ENCODE results near the gene PLXNA4.

The PLXNA4 gene

GRCh38 chr7:132276976-132277725 is 299.1 kb downstream of the PLXNA4 start:
- Histone ChIP-seq H3K27ac (ENCODE audit: low read depth, low read length) (no peak overlapping the region), H3K4me1 (ENCODE audit: control insufficient read depth, low read length) (no peaks in the 10 kb centered on the region), H3K36me3 (ENCODE audit: control insufficient read depth, low read length) (no peaks in the 10 kb centered on the region), H3F3A (ENCODE audit: control insufficient read depth, insufficient read depth) (no peaks in the 10 kb centered on the region), H3K27me3 (ENCODE audit: control insufficient read depth, low read length) (no peaks in the 10 kb centered on the region), H3K4me3 (ENCODE audit: low read length) (no peak overlapping the region), H4K20me1 (ENCODE audit: control insufficient read depth, insufficient read depth, low read depth, low read length) (no peaks in the 10 kb centered on the region), H3K9me3 (ENCODE audit: control insufficient read depth, insufficient read depth, low read length) (no peaks in the 10 kb centered on the region), H3K4me2 (ENCODE audit: low read length) (no peak overlapping the region), H3K9me2 (replicated peaks; ENCODE audit: control insufficient read depth, low read length) (no peaks in the 10 kb centered on the region), H3K79me2 (ENCODE audit: control insufficient read depth, low read length) (no peaks in the 10 kb centered on the region)
- TF ChIP-seq CTCF (IDR thresholded peaks at IDR 0.05; ENCODE audit: low read depth, low read length, poor library complexity, severe bottlenecking) (no peak), EZH2phosphoT487 (IDR thresholded peaks at IDR 0.05; ENCODE audit: borderline replicate concordance, low read length) (no peak)

DNA sequence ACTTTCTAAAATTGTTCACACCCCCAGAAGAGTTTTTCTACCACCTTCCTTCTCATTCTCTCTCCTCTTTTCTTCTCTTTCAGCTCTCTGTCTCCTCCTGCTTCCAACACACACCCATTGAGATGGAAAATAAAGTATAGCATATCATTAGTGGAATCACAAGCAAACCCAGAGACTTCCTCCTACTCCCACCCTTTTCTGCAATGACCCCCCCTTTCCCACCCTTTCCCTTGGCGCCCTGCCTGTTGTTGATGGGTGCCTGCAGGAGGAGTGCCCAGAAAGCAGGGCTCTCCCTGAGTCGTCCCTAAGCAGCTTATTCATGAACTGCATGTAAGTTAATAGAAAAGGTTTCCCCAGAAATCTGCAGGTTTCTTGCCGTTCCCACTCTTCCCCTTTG is 300.0 kb downstream of the PLXNA4 start:
- Histone ChIP-seq H3K27me3 (ENCODE audit: control insufficient read depth, low read length) (no peaks in the 10 kb centered on the region), H3K79me2 (ENCODE audit: control insufficient read depth, low read length) (no peaks in the 10 kb centered on the region), H3K9me3 (ENCODE audit: control insufficient read depth, insufficient read depth, low read length) (no peaks in the 10 kb centered on the region), H3K9me2 (replicated peaks; ENCODE audit: control insufficient read depth, low read length) (no peaks in the 10 kb centered on the region), H3K4me2 (ENCODE audit: low read length) (no peak overlapping the region), H3K4me1 (ENCODE audit: control insufficient read depth, low read length) (no peaks in the 10 kb centered on the region), H3K36me3 (ENCODE audit: control insufficient read depth, low read length) (no peaks in the 10 kb centered on the region), H4K20me1 (ENCODE audit: control insufficient read depth, insufficient read depth, low read depth, low read length) (no peaks in the 10 kb centered on the region), H3F3A (ENCODE audit: control insufficient read depth, insufficient read depth) (no peaks in the 10 kb centered on the region), H3K4me3 (ENCODE audit: low read length) (no peak overlapping the region), H3K27ac (ENCODE audit: low read depth, low read length) (no peak overlapping the region)
- TF ChIP-seq EZH2phosphoT487 (IDR thresholded peaks at IDR 0.05; ENCODE audit: borderline replicate concordance, low read length) = no peak
- no peak for TF ChIP-seq CTCF (IDR thresholded peaks at IDR 0.05; ENCODE audit: low read depth, low read length, poor library complexity, severe bottlenecking)

DNA sequence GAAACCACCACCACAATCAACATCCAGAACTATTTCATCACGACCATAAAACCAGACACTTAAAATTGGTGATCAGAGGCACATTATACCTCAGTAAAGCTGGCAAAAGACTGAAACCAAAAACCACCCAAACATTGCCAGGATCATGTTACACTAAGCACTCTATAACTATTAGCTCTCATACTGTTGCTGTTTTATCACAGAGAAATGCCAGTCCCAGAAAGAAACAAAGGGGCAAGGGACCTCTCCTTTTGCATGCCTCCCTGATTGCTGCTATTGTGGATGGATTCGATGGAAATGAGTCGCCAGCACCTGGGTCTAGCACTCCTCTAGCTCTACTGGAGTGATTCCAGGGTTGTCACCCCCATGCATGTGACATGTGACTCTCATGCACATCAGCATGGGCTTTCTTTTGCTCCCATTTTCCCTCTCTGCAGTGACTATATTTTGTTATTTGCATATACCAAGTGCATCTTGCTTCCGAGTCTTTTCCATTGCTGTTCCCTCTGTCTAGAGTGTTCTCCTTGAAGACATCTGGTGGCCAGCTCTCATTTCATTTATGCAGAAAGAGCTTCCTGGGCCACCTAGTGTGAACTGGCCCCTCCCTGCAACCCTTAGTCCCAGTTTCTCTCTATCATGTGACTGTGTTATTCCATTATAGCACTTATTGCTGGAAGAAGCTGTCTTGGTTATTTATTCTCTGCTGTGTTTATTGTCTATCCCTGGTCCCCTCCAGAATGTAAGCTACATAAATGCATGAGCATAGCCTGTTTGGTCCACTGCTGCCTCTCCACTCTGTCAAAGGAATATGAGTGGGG is 300.6 kb downstream of the PLXNA4 start:
- H3K9me3 ChIP-seq (ENCODE audit: control insufficient read depth, insufficient read depth, low read length) = no peaks in the 10 kb centered on the region
- no peak overlapping the region for H3K27ac ChIP-seq (ENCODE audit: low read depth, low read length)
- H3K4me2 ChIP-seq (ENCODE audit: low read length) = no peak overlapping the region
- no peaks in the 10 kb centered on the region for H3K79me2 ChIP-seq (ENCODE audit: control insufficient read depth, low read length)
- H3K4me1 ChIP-seq (ENCODE audit: control insufficient read depth, low read length) = no peaks in the 10 kb centered on the region
- no peaks in the 10 kb centered on the region for H3K9me2 ChIP-seq (replicated peaks; ENCODE audit: control insufficient read depth, low read length)
- H3F3A ChIP-seq (ENCODE audit: control insufficient read depth, insufficient read depth) = no peaks in the 10 kb centered on the region
- no peaks in the 10 kb centered on the region for H3K36me3 ChIP-seq (ENCODE audit: control insufficient read depth, low read length)
- H3K27me3 ChIP-seq (ENCODE audit: control insufficient read depth, low read length) = no peaks in the 10 kb centered on the region
- no peak overlapping the region for H3K4me3 ChIP-seq (ENCODE audit: low read length)
- no peak for TF ChIP-seq CTCF (IDR thresholded peaks at IDR 0.05; ENCODE audit: low read depth, low read length, poor library complexity, severe bottlenecking)
- TF ChIP-seq EZH2phosphoT487 (IDR thresholded peaks at IDR 0.05; ENCODE audit: borderline replicate concordance, low read length) = no peak
- no peaks in the 10 kb centered on the region for H4K20me1 ChIP-seq (ENCODE audit: control insufficient read depth, insufficient read depth, low read depth, low read length)

All from DOHH2 (cell line).